ENCODE measurements around the gene CENPX. TPM values are rescaled to one million over a fixed set of nuclear protein-coding genes. Genes with fewer than 3 reads are reported as not detected.

The CENPX gene
- total RNA-seq, 1 experiment from 2014 or later = 187 TPM

- DNase-seq (ENCODE audit: low read depth, low spot score) (no peak), ATAC-seq (no peak)
- ChIA-PET CTCF (interaction anchor here (0.6 to 5.3 kb wide), 6 partner anchors 10 to 127 kb away, joined by 3 to 37 read pairs (median 10); partner anchors contain the start of gene NOTUM), POLR2A (no interaction called here)
- Histone ChIP-seq H3K36me3 (ENCODE audit: control insufficient read depth, insufficient read depth, low read length) (no peaks in the 10 kb centered on the region; the same call in 1 of the 2 replicates), H3K4me3 (ENCODE audit: low read depth in 2 of 2, low read length in 2 of 2) (peak overlapping the region in 1 of 2 experiments; percentile 74; a peak in 1 of 4 replicates), H3K27me3 (ENCODE audit: control insufficient read depth, insufficient read depth, low read length) (no peaks in the 10 kb centered on the region), H3K4me1 (ENCODE audit: control insufficient read depth, insufficient read depth, low read length) (peaks cover 38% of the 10 kb centered on the region), H3K27ac (ENCODE audit: low read length) (no peak overlapping the region), H3K9me3 (ENCODE audit: control insufficient read depth, insufficient read depth, low read depth, low read length) (no peaks in the 10 kb centered on the region)
- intact Hi-C loops (cut with micrococcal nuclease; ENCODE audit: unreplicated experiment) = loop anchor here (2.0 to 10.0 kb wide), 2 partner anchors 58 to 156 kb away; partner anchors contain the start of gene P4HB
- no peak for TF ChIP-seq REST (IDR thresholded peaks at IDR 0.05; ENCODE audit: insufficient read depth in 1 of 2, low read depth in 2 of 2, low read length in 1 of 2)
- no peak for TF ChIP-seq POLR2AphosphoS5 (IDR thresholded peaks at IDR 0.05; ENCODE audit: low read depth, low read length)
- no peak for TF ChIP-seq SIN3A (IDR thresholded peaks at IDR 0.05; ENCODE audit: borderline replicate concordance, insufficient read depth, low read depth, low read length)
- TF ChIP-seq CTCF (IDR thresholded peaks at IDR 0.05) = no peak
- no peak for TF ChIP-seq TCF7L2 (IDR thresholded peaks at IDR 0.05; ENCODE audit: low read depth, low read length)
- in situ Hi-C loops (cut with HindIII; ENCODE audit: low pct_unique_long_range_greater_than_20kb, low sequenced_read_pairs) = no loop called here
- no TSS peak for BruUV-seq (replicated peaks)
Measured at GRCh38 chr17:82020572-82021106, 2.0 kb downstream of the CENPX start.

GRCh38 chr17:82019690-82020571 lies 2.7 kb downstream of the CENPX start:
- H3K36me3 ChIP-seq (ENCODE audit: control insufficient read depth, insufficient read depth, low read length) = no peaks in the 10 kb centered on the region; the same call in 1 of the 2 replicates
- intact Hi-C loops (cut with micrococcal nuclease; ENCODE audit: unreplicated experiment) = loop anchor here (2.0 to 10.0 kb wide), 2 partner anchors 57 to 155 kb away; partner anchors contain the start of gene P4HB
- H3K4me1 ChIP-seq (ENCODE audit: control insufficient read depth, insufficient read depth, low read length) = peaks cover 38% of the 10 kb centered on the region
- DNase-seq (ENCODE audit: low read depth, low spot score) (no peak), ATAC-seq (no peak)
- BruUV-seq (replicated peaks) = no TSS peak
- no peak overlapping the region for H3K4me3 ChIP-seq (ENCODE audit: low read depth in 2 of 2, low read length in 2 of 2)
- CTCF ChIA-PET = interaction anchor here (0.5 to 5.3 kb wide), 7 partner anchors 18 to 123 kb away, joined by 3 to 37 read pairs (median 5); partner anchors contain the start of genes DCXR and NOTUM
- no peak overlapping the region for H3K27ac ChIP-seq (ENCODE audit: low read length)
- POLR2A ChIA-PET = interaction anchor here (0.5 to 0.7 kb wide), 2 partner anchors 35 to 150 kb away, joined by 3 to 4 read pairs; no protein-coding TSS in a partner anchor
- in situ Hi-C loops (cut with HindIII; ENCODE audit: low pct_unique_long_range_greater_than_20kb, low sequenced_read_pairs) = no loop called here
- no peaks in the 10 kb centered on the region for H3K27me3 ChIP-seq (ENCODE audit: control insufficient read depth, insufficient read depth, low read length)
- H3K9me3 ChIP-seq (ENCODE audit: control insufficient read depth, insufficient read depth, low read depth, low read length) = no peaks in the 10 kb centered on the region
- TF ChIP-seq TCF7L2 (IDR thresholded peaks at IDR 0.05; ENCODE audit: low read depth, low read length) = no peak
- TF ChIP-seq REST (IDR thresholded peaks at IDR 0.05; ENCODE audit: insufficient read depth in 1 of 2, low read depth in 2 of 2, low read length in 1 of 2) = no peak
- peak; percentile 98 for TF ChIP-seq CTCF (IDR thresholded peaks at IDR 0.05)
